ENCODE results near the gene PDIA2. TPM values are rescaled to one million over a fixed set of nuclear protein-coding genes. Genes with fewer than 3 reads are reported as not detected.

PDIA2 gene
- total and polyA plus RNA-seq, 2 donors (not counting 3 experiments of a cell fraction or from before 2014, with no cell fraction given): 0.63 TPM; not detected in 1

DNA sequence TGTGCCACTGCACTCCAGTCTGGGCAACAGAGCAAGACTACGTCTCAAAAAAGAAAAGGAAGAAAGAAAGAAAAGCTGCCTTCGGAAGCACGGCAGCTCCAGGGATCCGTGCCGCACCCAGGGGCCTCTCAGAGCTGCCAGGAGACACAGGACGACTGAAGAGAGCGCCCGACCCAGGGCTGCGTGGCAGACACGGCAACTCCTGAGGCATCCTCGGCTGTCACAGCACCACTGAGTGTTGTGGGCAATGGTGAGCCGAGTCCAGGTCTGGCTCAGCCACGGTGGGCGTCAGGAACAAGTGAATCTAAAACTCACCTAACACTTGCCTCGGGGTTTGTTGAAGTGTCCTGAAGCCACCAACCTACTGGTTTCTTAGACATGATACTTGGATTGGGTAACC is 28.8 kb downstream of the PDIA2 start:
- no TSS peak for BruUV-seq (replicated peaks)
- no peaks in the 10 kb centered on the region for H4K20me1 ChIP-seq (replicated peaks; ENCODE audit: control insufficient read depth, extremely low read depth, insufficient read depth, low read length)
- TF ChIP-seq MYC (IDR thresholded peaks at IDR 0.05; ENCODE audit: low read depth, low read length) (no peak), FOS (IDR thresholded peaks at IDR 0.05; ENCODE audit: borderline replicate concordance, insufficient read depth, low read length) (no peak), POLR2AphosphoS5 (IDR thresholded peaks at IDR 0.05; ENCODE audit: insufficient read depth, low read depth, low read length) (no peak), POLR2A (IDR thresholded peaks at IDR 0.05; ENCODE audit: low read depth, low read length) (no peak), EZH2 (IDR thresholded peaks at IDR 0.05; ENCODE audit: borderline replicate concordance, low read depth, low read length, severe bottlenecking) (no peak), GATA2 (IDR thresholded peaks at IDR 0.05; ENCODE audit: insufficient read depth, insufficient read length, low read depth, low read length) (no peak), JUN (IDR thresholded peaks at IDR 0.05; ENCODE audit: borderline replicate concordance, insufficient read depth, insufficient read length, low read depth) (no peak)
- TF ChIP-seq, protein P1, sequence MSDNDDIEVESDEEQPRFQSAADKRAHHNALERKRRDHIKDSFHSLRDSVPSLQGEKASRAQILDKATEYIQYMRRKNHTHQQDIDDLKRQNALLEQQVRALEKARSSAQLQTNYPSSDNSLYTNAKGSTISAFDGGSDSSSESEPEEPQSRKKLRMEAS (IDR thresholded peaks at IDR 0.05; ENCODE audit: insufficient read depth, insufficient read length): no peak
- TF ChIP-seq, protein P2, sequence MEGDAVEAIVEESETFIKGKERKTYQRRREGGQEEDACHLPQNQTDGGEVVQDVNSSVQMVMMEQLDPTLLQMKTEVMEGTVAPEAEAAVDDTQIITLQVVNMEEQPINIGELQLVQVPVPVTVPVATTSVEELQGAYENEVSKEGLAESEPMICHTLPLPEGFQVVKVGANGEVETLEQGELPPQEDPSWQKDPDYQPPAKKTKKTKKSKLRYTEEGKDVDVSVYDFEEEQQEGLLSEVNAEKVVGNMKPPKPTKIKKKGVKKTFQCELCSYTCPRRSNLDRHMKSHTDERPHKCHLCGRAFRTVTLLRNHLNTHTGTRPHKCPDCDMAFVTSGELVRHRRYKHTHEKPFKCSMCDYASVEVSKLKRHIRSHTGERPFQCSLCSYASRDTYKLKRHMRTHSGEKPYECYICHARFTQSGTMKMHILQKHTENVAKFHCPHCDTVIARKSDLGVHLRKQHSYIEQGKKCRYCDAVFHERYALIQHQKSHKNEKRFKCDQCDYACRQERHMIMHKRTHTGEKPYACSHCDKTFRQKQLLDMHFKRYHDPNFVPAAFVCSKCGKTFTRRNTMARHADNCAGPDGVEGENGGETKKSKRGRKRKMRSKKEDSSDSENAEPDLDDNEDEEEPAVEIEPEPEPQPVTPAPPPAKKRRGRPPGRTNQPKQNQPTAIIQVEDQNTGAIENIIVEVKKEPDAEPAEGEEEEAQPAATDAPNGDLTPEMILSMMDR (IDR thresholded peaks at IDR 0.05; ENCODE audit: extremely low read depth in 1 of 2, insufficient read depth in 1 of 2, low read depth in 1 of 2, low read length in 2 of 2): no peak
- H3K4me3 ChIP-seq (replicated peaks in 1 of 3; ENCODE audit: insufficient read depth in 1 of 3, low read depth in 1 of 3, low read length in 3 of 3): no peak overlapping the region
- H3K9me3 ChIP-seq (replicated peaks; ENCODE audit: control insufficient read depth, insufficient read depth, low read length): no peaks in the 10 kb centered on the region
- H3K36me3 ChIP-seq (ENCODE audit: control insufficient read depth in 2 of 2, extremely low read depth in 1 of 2, insufficient read depth in 2 of 2, low read length in 2 of 2): peaks cover 3 to 38% of the 10 kb centered on the region in 2 experiments
- POLR2A ChIA-PET: no interaction called here
- no peak overlapping the region for H3K27ac ChIP-seq (ENCODE audit: insufficient read depth, low read depth, low read length)
- no peaks in the 10 kb centered on the region for H3K9me1 ChIP-seq (replicated peaks; ENCODE audit: control insufficient read depth, extremely low read depth, insufficient read depth, low read length)
- no peak for FAIRE-seq
- intact Hi-C loops (cut with micrococcal nuclease) (no loop called here), dilution Hi-C loops (cut with MboI; ENCODE audit: extremely low pct_ligation_motif_present, low sequenced_read_pairs) (no loop called here)
- no peak overlapping the region for H3K9ac ChIP-seq (replicated peaks; ENCODE audit: extremely low read depth, insufficient read depth, low read length)
- no peaks in the 10 kb centered on the region for H3K27me3 ChIP-seq (ENCODE audit: control insufficient read depth in 2 of 2, insufficient read depth in 2 of 2, low read length in 2 of 2)
- no peak overlapping the region for H3K4me2 ChIP-seq (ENCODE audit: insufficient read depth, low read length)
- no peak for DNase-seq (ENCODE audit: low read depth, low spot score)
- no peaks in the 10 kb centered on the region for H3K4me1 ChIP-seq (ENCODE audit: control insufficient read depth, extremely low read depth, insufficient read depth, low read length)
- CTCF ChIA-PET: interaction anchor here (1.8 kb wide), 1 partner anchor 9 kb away, joined by 4 read pairs; no protein-coding TSS in a partner anchor
- peaks cover 6% of the 10 kb centered on the region for H3K79me2 ChIP-seq (ENCODE audit: control insufficient read depth, insufficient read depth, low read length)
- no peak overlapping the region for H2AFZ ChIP-seq (ENCODE audit: low read depth, low read length)
